Measurements from ENCODE around the gene NIN. TPM values are rescaled to one million over a fixed set of nuclear protein-coding genes. Genes with fewer than 3 reads are reported as not detected.

Gene NIN
- total RNA-seq, 1 experiment from 2014 or later = 26.6 TPM

GRCh38 chr14:50835280-50835679 is 4.3 kb upstream of the NIN start:
- Mint-ChIP-seq H3K4me3 (ENCODE audit: low read depth, unreplicated experiment) (no peak overlapping the region), H3K27me3 (ENCODE audit: unreplicated experiment) (peaks cover 32% of the 10 kb centered on the region), H3K36me3 (ENCODE audit: insufficient read depth, unreplicated experiment) (peaks cover 22% of the 10 kb centered on the region), H3K27ac (ENCODE audit: unreplicated experiment) (no peak overlapping the region), H3K4me1 (ENCODE audit: low read depth, unreplicated experiment) (no peaks in the 10 kb centered on the region), H3K9me3 (ENCODE audit: low read depth, unreplicated experiment) (no peaks in the 10 kb centered on the region)
- CTCF ChIA-PET = no interaction called here
- no peak for DNase-seq
- BruUV-seq (replicated peaks) = no TSS peak
- intact Hi-C loops (cut with micrococcal nuclease; ENCODE audit: unreplicated experiment) = no loop called here
- no peak for TF ChIP-seq CTCF (IDR thresholded peaks at IDR 0.05; ENCODE audit: unreplicated experiment)

- peaks cover 4% of the 10 kb centered on the region for H3K4me1 Mint-ChIP-seq (ENCODE audit: low read depth, unreplicated experiment)
- no peak overlapping the region for H3K4me3 Mint-ChIP-seq (ENCODE audit: low read depth, unreplicated experiment)
- H3K27me3 Mint-ChIP-seq (ENCODE audit: unreplicated experiment) = peaks cover 34% of the 10 kb centered on the region
- H3K9me3 Mint-ChIP-seq (ENCODE audit: low read depth, unreplicated experiment) = no peaks in the 10 kb centered on the region
- DNase-seq = no peak
- CTCF ChIA-PET = no interaction called here
- H3K36me3 Mint-ChIP-seq (ENCODE audit: insufficient read depth, unreplicated experiment) = peaks cover 26% of the 10 kb centered on the region
- intact Hi-C loops (cut with micrococcal nuclease; ENCODE audit: unreplicated experiment) = no loop called here
- no TSS peak for BruUV-seq (replicated peaks)
- H3K27ac Mint-ChIP-seq (ENCODE audit: unreplicated experiment) = no peak overlapping the region
- no peak for TF ChIP-seq CTCF (IDR thresholded peaks at IDR 0.05; ENCODE audit: unreplicated experiment)
Measured at GRCh38 chr14:50834802-50835276, 3.9 kb upstream of the NIN start.

- Mint-ChIP-seq H3K9me3 (ENCODE audit: low read depth, unreplicated experiment) (no peaks in the 10 kb centered on the region), H3K4me3 (ENCODE audit: low read depth, unreplicated experiment) (no peak overlapping the region), H3K27ac (ENCODE audit: unreplicated experiment) (no peak overlapping the region), H3K27me3 (ENCODE audit: unreplicated experiment) (peaks cover 28% of the 10 kb centered on the region), H3K36me3 (ENCODE audit: insufficient read depth, unreplicated experiment) (peaks cover 30% of the 10 kb centered on the region), H3K4me1 (ENCODE audit: low read depth, unreplicated experiment) (peaks cover 9% of the 10 kb centered on the region)
- CTCF ChIA-PET = no interaction called here
- no peak for DNase-seq
- BruUV-seq (replicated peaks) = no TSS peak
- no peak for TF ChIP-seq CTCF (IDR thresholded peaks at IDR 0.05; ENCODE audit: unreplicated experiment)
- intact Hi-C loops (cut with micrococcal nuclease; ENCODE audit: unreplicated experiment) = no loop called here
Measured at GRCh38 chr14:50832935-50833630, 2.1 kb upstream of the NIN start.

GRCh38 chr14:50831726-50832168 is 785 bp upstream of the NIN start:
- CTCF ChIA-PET = interaction anchor here (1.2 kb wide), 1 partner anchor 29 kb away, joined by 4 read pairs; no protein-coding TSS in a partner anchor
- peak overlapping the region; percentile 93 for H3K4me3 Mint-ChIP-seq (ENCODE audit: low read depth, unreplicated experiment)
- H3K27ac Mint-ChIP-seq (ENCODE audit: unreplicated experiment) = peak overlapping the region; percentile 50
- DNase-seq = peak; percentile 11
- BruUV-seq (replicated peaks) = no TSS peak
- no peaks in the 10 kb centered on the region for H3K9me3 Mint-ChIP-seq (ENCODE audit: low read depth, unreplicated experiment)
- H3K4me1 Mint-ChIP-seq (ENCODE audit: low read depth, unreplicated experiment) = peaks cover 9% of the 10 kb centered on the region
- intact Hi-C loops (cut with micrococcal nuclease; ENCODE audit: unreplicated experiment) = no loop called here
- TF ChIP-seq CTCF (IDR thresholded peaks at IDR 0.05; ENCODE audit: unreplicated experiment) = no peak
- H3K27me3 Mint-ChIP-seq (ENCODE audit: unreplicated experiment) = peaks cover 28% of the 10 kb centered on the region
- peaks cover 30% of the 10 kb centered on the region for H3K36me3 Mint-ChIP-seq (ENCODE audit: insufficient read depth, unreplicated experiment)
